Epithelial cell of prostate (primary cell): ENCODE measurements around the gene ECM1.
A peak's percentile ranks its signal among the peaks of the same experiment; 100 is the strongest.

Experiments used
- DNase-seq: peaks from one replicate; pipeline ENCODE4 v3.0.0-alpha.2; 2011; ENCODE audit warnings: low read depth, low spot score
- H3K27ac ChIP-seq: fragments of 450-650 bp; 2 replicates; pipeline ENCODE4 v1.5.1; 2017; ENCODE audit warnings: mild to moderate bottlenecking

ECM1 gene

DNA sequence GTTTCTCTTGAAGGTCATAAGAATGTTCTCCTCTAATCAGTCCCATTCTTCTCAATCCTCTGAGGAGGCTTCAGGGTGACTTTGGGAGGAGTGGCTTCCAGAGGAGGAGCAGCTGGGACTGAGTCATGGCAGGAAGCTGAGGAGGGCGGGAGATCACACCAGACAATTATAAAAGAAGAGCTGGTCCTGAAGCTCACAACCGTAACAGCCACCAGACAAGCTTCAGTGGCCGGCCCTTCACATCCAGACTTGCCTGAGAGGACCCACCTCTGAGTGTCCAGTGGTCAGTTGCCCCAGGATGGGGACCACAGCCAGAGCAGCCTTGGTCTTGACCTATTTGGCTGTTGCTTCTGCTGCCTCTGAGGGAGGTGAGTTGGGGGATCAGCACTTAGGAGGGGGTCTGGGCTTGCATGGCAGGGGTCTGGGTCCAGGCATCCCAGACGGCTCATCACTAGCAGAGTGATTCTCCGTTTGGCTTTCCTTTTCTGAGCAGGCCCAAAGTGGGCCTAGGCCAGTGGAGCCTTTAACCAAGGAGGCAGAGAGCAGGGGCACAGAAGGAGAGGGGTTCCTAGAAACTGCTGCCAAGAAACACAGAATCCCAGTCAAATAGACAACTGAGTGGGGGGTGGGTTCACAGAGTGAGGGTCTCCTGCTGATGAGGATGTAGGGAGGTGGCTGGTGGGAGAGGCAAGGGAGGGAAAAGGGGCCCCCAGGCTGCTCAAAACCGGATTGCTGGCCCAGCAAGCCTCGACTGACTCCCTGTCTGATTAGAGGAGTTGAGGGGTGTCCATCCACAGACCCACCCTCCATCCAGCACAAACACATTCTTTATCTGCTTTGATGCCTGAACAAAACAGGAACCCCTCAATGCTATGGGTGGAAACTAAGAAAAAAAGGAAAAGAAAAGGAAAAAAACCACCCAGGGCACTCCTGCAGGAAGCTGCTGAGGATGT lies at the start of gene ECM1:
ECM1 (plus strand) TSS at position 198 of the 953 bp plus-strand sequence; CDS start at position 299, 101 bp downstream.
- DNase-seq: no peak
- peak within 1 kb of the TSS; percentile 54 for H3K27ac ChIP-seq

DNA sequence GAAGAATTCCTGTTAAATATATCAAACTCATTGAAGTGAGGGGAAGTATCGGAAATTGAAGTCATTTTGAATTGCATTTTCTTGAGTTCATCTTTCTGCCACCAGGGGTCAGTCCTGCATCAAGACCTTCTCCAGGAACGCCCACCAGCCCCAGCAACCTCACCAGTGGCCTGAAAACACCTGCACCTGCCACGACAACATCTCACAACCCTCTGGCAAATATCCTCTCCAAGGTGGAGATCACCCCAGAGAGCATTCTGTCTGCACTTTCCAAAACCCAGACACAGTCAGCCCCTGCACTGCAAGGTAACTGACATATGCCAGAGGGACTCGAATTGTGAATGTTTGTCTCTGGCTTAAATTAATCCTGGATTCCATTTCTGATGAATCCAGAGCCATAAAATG lies 43.5 kb upstream of the ECM1 start:
- peak; percentile 14 for DNase-seq
- H3K27ac ChIP-seq: no peak overlapping the region

DNA sequence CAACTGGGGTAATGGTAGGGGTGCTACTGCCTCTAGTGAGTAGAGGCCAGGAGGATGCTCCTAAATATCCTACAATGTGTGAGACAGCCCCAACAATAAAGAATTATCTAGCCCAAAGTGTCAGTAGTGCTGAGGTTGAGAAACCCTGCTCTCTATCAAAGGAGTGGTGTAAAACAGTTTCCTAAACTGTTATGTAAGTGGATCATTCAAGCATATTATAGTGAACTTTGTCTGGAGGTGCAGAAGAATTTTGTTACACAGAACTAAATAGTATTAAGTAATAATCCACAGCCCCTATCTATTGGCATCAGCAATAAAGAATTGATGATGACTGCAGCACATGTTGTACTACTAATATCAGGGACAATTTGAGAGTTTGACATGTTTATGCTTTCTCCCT lies 40.9 kb upstream of the ECM1 start:
- DNase-seq: no peak
- H3K27ac ChIP-seq: no peak overlapping the region

DNA sequence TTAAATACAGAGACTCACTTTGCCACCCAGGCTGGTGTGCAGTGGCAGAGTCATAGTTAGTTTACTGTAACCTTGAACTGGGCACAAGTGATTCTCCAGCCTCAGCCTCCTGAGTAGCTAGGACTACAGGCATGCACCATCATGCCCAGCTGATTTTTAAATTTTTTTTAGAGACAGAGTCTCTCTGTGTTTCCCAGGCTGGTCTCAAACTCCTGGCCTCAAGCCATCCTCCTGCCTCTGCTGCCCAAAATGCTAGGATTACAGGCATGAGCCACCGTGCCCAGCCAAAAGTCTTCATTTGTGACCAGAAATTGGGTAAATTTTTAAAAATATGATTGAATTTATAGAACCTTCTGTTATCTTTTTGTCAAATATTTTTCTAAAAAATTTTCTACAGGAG lies 38.6 kb upstream of the ECM1 start:
- no peak for DNase-seq
- peak overlapping the region; percentile 25 for H3K27ac ChIP-seq

DNA sequence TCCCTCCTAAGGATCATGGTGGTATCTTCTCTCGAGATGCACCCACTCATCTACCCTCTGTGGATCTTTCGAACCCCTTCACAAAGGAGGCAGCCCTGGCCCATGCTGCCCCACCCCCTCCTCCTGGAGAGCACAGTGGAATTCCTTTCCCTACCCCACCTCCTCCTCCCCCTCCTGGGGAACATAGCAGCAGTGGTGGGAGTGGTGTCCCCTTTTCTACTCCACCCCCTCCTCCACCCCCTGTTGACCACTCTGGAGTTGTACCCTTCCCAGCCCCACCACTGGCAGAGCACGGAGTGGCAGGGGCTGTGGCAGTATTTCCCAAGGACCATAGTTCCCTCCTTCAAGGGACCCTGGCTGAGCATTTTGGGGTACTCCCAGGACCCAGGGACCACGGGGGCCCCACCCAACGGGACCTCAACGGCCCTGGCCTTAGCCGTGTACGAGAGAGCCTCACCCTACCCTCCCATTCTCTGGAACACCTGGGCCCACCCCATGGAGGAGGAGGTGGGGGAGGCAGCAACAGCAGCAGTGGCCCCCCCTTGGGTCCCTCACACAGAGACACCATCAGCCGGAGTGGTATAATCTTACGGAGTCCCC lies 35.2 kb upstream of the ECM1 start:
- no peak for DNase-seq
- no peak overlapping the region for H3K27ac ChIP-seq

DNA sequence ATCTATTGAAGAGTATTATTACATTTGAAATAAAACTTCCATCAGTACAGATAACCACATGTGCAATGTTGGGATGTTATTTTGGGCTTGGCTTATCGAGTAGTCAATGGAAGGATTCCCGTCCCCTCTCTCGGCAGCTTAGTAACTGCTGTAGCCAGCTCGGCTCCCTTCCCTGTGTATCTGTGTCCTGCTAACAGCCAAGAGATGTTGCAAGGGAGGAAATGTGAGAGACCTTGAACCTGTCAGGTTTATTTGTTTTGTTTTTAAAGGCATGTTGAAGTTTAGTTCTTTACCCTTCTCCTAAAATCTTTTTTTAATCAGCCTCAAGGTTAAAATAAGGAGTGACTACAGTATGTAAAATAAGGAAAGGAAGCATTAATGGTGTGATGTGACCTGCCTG lies 34.2 kb upstream of the ECM1 start:
- H3K27ac ChIP-seq: peak overlapping the region; percentile 10
- DNase-seq: no peak

DNA sequence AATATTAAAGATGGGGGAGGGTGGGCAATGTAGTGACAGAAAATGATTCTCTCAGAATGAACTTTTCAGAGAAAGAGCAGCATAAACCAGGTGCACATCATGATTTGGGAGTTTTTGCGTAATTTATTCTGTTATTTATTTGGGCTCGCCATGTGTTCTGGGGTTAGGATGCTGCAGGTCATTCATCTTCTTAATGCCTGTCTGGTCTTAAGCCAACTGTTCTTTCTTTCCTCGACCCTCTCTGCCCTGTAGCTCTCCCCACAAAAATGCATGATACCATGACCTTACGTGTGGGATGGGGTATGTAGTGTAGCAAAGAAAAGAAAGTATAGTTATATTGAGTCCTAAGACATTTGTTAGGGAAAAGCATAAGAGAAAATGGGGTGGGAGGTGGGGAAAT lies 33.0 kb upstream of the ECM1 start:
- DNase-seq: no peak
- H3K27ac ChIP-seq: peak overlapping the region; percentile 99

DNA sequence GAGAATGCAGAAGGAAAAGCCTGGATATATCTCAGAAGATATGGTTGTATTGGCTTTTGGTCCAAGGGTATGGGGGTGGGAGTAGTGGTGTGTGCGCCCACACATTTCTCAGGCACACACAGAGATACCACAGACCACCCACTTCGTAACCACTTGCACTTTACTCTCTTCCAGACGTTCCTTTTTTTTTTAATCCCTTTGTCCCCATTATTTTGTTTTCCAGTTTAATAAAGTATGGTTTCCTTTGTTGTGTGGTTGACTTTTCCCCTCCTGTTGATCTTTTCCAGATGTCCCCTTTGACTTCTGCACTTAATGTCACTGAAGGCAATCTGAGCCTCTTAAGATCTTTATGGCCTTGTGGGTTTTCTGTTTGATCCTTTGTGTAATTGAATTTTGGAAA lies 31.2 kb upstream of the ECM1 start:
- no peak for DNase-seq
- H3K27ac ChIP-seq: peak overlapping the region; percentile 99

DNA sequence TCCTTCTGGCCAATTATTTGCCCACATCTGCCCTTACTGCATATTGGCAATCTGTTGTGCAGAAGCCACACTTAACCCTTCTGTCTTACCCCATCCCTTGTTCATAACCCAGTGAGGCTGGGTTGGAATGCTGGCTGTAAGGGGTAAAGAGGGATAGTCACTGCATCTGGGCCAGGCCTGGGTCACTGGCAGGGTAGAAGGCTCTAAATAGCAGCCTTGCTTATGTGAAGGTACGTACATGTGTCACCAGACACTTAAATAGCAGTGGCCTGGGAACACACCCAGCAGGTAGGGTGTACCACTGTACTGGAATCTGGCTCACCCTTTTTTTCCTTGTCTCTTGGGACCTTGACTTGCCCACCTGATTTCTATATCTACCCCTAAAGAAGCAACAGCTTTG lies 30.6 kb upstream of the ECM1 start:
- DNase-seq: peak; percentile 50
- H3K27ac ChIP-seq: peak overlapping the region; percentile 99

DNA sequence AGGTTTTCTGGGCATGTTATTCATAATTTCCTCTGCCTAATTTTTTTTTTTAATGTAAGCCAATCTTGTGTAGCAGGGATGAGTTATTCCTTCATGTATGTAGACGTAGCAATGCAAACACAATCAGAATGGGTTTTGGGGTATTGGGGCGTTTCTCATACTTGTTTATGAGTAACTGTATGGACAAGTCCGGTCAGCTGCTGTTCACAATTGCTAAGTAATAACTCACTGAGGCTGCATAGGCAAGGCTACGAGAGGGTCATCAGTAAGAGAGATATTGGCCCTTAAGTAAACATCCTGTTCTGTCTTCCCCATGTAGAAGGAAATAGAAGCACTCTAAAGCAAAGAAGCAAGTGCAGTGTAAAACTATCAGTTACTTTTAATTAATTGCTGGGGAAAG lies 30.2 kb upstream of the ECM1 start:
- H3K27ac ChIP-seq: peak overlapping the region; percentile 99
- peak; percentile 99 for DNase-seq

DNA sequence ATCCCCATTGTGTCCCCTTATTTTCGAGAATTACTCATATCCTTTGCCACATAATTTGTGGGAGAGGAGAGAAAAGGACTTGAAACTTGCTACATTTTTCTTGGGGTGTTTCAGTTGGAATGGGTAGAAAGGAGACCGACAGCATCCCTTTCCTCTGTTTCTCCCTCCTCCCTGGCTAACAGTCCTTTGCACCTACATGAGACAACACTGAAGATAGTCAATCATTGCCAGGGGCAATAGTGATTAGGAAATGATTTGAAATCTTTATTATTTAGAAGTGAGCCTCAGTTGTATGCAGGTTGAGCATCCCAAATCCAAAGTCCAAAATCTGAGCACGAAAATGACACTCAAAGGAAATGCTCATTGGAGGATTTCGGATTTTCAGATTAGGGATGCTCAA lies 28.5 kb upstream of the ECM1 start:
- no peak for DNase-seq
- peak overlapping the region; percentile 99 for H3K27ac ChIP-seq

DNA sequence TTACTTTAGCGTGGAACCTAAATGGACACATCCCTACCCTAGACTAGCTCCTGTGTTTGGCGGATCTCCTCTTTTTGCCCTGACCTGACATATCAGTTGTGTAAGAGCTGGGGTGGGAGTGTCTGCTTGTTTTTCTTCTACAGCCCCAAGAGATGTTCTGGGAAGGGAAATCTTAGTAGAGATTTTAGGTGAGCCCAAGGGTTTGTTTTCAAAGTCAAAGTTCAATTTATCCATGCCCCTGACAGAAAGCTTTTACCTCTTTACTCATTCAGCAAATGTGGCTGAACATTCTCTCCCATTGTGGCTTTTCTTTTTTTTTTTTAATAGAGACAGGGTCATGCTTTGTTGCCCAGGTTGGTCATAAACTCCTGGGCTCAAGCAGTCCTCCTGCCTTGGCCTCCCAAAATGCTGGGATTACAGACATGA lies 28.0 kb upstream of the ECM1 start:
- DNase-seq: no peak
- peak overlapping the region; percentile 99 for H3K27ac ChIP-seq

DNA sequence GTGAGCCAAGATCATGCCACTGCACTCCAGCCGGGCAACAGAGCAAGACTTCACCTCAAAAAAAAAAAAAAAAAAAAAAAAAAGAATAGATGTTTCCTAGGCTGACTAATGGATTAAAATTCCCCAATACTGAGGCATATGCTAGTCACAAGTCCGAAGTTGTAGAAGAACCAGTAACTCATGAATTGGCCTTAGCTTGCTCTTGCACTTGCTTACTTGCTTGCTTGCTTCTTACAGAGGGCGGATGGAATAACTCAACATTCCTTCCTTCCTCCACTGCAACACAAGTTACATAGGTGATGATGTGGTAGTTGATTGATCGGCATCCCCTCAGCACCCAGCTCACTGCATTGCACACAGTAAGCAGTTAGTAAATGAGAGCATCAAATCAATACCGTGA lies 23.5 kb upstream of the ECM1 start:
- peak; percentile 84 for DNase-seq
- peak overlapping the region; percentile 92 for H3K27ac ChIP-seq

DNA sequence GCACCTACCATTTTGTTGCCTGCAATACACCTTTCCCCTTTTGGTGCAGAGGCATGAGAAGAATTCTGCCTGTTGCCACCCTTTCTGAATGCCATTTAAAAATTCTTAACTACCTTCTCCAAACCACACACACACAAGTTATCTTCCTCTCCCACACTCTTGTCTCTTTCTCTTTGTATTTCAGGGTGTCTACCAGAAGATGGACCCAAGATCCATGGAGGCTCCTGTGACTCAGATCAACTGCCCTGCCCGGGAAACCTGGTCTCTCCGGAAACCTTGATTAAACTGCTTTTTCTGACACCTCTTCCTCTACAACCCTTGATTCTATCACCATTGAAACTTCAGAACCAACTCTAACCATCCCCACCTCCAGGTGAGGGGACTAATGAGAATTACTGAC lies 23.0 kb upstream of the ECM1 start:
- DNase-seq: no peak

DNA sequence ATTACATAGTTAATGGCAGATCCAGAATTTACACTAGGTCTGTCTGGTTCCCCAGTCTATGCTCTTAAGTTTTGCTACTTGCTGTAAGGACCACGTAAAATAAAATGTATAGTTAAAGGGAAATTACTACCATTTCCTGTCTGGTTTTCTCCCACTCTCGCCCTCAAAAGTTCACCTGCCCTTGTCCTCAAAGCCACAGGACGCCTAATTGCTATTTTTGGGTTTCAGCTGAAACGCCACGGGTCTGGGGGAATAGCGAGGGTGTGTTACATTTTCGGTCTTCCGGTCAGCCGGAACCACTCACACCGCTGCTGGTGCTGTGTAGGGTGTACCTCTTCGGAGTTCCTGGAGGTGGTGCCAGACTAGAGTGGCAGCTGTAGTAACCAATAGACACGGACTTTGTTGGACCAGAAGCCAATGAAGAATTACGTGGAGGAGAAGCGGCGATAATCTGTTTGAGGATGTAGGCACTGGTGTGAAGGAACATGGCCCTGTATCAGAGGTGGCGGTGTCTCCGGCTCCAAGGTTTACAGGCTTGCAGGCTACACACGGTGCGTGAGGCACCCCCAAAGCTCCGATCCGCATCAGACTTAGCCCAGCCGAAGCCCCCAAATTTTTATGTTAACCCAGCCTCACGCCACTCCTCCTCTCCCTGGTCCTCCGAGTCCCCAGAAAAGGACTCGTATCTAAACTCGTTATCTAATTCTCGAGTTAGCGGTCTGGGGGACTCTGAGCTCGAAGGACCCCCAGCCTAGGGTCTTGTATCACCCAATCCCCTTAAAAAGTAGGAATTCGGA lies 20.7 kb upstream of the ECM1 start, which contains the start of gene TARS2:
TARS2 (plus strand) TSS at position 454 of the 797 bp plus-strand sequence; CDS start at position 486, 32 bp downstream.
- peak within 1 kb of the TSS; percentile 92 for H3K27ac ChIP-seq
- peak; percentile 91 for DNase-seq

More for the DNA sequence above, 23.0 kb upstream of the ECM1 start:
- peak overlapping the region; percentile 92 for H3K27ac ChIP-seq

DNA sequence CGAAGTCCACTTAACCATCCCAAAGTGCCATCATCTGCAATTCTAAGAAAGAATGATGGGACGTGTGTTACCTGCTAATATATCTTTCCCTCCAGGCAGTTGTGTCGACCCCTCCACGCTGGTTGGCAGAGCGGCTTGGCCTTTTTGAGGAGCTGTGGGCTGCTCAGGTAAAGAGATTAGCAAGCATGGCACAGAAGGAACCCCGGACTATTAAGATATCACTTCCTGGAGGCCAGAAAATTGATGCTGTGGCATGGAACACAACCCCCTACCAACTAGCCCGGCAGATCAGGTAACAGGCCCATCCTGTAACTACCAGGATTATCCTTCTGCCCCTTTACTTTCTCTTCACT lies 20.2 kb upstream of the ECM1 start:
- peak overlapping the region; percentile 92 for H3K27ac ChIP-seq
- DNase-seq: no peak

DNA sequence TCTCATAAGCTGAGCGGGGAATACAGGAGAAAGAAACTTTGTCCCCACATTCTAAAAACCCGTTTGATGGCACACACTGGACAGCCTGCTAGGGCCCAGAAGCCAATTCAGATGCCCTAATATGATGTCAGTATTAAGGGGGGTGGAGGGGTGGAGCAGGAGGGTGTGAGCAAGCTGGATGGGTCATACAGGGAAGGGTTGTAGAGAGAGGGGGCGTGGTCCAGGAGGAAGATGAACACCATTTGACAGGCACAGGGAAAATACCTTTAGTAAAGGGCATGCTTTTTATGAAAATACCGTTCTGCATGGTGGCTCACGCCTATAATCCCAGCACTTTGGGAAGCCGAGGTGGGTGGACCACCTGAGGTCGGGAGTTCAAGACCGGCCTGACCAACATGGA lies 14.7 kb upstream of the ECM1 start:
- DNase-seq: no peak
- H3K27ac ChIP-seq: peak overlapping the region; percentile 15

DNA sequence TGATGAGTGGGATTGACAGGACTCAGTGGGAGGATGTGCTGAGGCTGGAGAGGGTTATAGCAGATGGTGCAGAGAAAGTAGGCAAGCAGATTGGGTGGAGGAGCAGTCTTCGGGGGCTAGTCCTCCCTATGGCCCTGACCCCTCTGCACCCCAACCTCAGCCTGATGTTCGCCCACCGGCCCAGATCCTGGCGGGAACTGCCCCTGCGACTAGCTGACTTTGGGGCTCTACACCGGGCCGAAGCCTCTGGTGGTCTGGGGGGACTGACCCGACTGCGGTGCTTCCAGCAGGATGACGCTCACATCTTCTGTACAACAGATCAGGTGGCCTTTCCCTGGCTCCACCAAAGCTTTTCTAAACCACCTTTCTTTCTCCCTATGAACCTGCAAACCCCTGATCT lies 9.6 kb upstream of the ECM1 start:
- DNase-seq: no peak
- no peak overlapping the region for H3K27ac ChIP-seq

DNA sequence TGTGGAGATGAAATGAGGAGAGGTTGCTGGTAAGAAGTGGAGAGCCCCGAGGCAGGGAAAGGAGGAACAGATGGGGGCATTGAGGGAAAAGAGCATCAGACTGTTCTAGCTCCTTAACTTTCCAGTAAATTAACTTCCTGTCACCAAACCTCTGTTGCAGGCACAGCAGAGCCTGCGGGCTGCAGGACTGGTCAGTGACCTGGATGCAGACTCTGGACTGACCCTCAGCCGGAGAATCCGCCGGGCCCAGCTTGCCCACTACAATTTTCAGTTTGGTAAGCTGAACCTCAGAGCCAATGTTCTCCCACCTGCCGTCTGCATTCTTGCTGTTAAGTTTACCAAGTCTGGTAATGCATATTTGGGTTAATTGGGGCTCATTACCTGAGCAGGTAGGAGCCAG lies 2.5 kb upstream of the ECM1 start:
- no peak for DNase-seq
- no peak overlapping the region for H3K27ac ChIP-seq

DNA sequence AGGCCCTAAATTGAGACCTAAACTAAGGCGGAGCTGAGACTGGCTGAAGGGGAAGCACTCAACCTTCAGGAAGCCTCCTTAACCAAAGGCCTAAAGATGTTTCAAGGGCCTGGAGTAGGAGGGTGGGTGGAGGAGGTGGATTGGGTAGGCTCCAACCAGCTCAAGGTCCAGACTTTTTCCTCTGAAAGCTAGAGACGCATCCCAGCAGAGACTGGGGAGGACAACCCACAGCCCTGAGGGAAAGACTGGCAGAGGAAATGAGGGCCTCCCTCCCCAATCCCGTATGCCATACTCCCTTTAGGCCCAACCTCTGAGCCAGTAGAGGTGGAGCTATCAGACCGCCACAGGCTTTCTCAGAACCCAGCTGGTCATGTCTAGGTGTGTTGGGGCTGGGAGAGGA lies 1.1 kb downstream of the ECM1 start:
- no peak for DNase-seq
- peak overlapping the region; percentile 54 for H3K27ac ChIP-seq

DNA sequence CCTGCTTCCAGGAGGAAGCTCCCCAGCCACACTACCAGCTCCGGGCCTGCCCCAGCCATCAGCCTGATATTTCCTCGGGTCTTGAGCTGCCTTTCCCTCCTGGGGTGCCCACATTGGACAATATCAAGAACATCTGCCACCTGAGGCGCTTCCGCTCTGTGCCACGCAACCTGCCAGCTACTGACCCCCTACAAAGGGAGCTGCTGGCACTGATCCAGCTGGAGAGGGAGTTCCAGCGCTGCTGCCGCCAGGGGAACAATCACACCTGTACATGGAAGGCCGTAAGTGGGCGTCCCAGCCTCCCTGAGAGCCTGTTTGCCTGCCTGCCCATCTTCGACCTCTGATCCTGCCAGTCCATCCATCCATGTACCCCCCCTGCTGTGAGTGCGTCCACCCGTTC lies 3.6 kb downstream of the ECM1 start:
- no peak overlapping the region for H3K27ac ChIP-seq
- DNase-seq: no peak
